H1 (cell line): ENCODE results near the gene DCTN2. TPM values are rescaled to one million over a fixed set of nuclear protein-coding genes. Genes with fewer than 3 reads are reported as not detected.

Experiments used
- CHD7 ChIP-seq: fragments of 300-600 bp; sonication (generic); IDR thresholded peaks from 2 replicates; pipeline ENCODE4 v1.7.1; 2012; ENCODE audit warnings: low read length, moderate library complexity, mild to moderate bottlenecking, inconsistent platforms; ENCODE audit not compliant: insufficient replicate concordance
- EZH2 ChIP-seq: fragments of 200-600 bp; sonication (generic); IDR thresholded peaks from 2 replicates; pipeline ENCODE4 v1.7.1; 2012; ENCODE audit warnings: low read depth, mild to moderate bottlenecking, moderate library complexity, low read length, inconsistent platforms; ENCODE audit not compliant: severe bottlenecking
- polyA plus RNA-seq, 7 experiments: library from polyadenylated mRNA; depleted of rRNA in 3 of 7; stranded (reverse) in 5 of 7; unstranded in 2 of 7; fragments of >200 nt in 5 of 7; fragments of 200-250 nt in 2 of 7; gene quantifications; 1 replicate in 5 of 7; 2 replicates in 1 of 7; 4 replicates in 1 of 7; pipeline versions ENCODE4 v1.2.1 to v1.2.3, GENCODE V29; 2011 to 2013; ENCODE audit warnings: missing spikeins in 2 of 7, mixed read lengths in 2 of 7
- total RNA-seq: library from RNA; stranded (reverse); fragmentation: NEBNext Ultra II Directional; extraction: Animal tissue kit (Norgen Biotek cat#: 25700); gene quantifications from 2 replicates; pipeline ENCODE4 v1.2.1, GENCODE V29; 2021

Gene DCTN2
- total and polyA plus RNA-seq, 2 of the 8 experiments (the other 6 are each of a cell fraction or from before 2014, with no cell fraction given): 90.3 to 91.9 TPM

GRCh38 chr12:57518176-57518919, 28.6 kb downstream of the DCTN2 start (continued):
- TF ChIP-seq CHD7 (no peak), EZH2 (no peak)
- TF ChIP-seq, all 59 proteins: peak for 0
